ENCODE results near the gene TNNI3K. TPM values are rescaled to one million over a fixed set of nuclear protein-coding genes. Genes with fewer than 3 reads are reported as not detected.

Gene TNNI3K
- polyA plus RNA-seq, 1 donor from 2014 or later: not detected

- Mint-ChIP-seq H3K27ac (no peak overlapping the region), H3K27me3 (no peaks in the 10 kb centered on the region), H3K4me3 (no peak overlapping the region), H3K4me1 (no peaks in the 10 kb centered on the region), H3K9me3 (no peaks in the 10 kb centered on the region), H3K36me3 (no peaks in the 10 kb centered on the region)
Observed at GRCh38 chr1:74534241-74534640, 299.1 kb downstream of the TNNI3K start.

DNA sequence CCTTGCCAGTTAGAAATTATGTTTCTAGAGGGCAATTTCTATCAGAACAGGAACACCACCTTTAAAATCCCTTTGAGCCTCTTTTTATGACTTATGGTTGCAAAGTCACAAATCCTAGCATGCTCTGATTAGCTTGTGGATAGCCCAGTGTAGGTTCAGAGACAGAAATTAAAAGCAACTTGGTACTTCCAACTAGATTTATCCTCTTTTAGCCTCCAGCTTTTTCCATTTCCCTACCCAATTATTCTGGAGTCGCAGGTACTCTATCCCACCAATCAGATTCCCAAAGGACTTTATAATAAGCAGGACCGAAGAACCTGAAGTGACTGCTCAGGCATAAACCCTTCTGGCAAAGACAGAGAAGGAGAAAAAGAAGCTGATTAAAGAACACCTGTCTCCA lies 310.6 kb downstream of the TNNI3K start:
- Mint-ChIP-seq H3K36me3 (no peaks in the 10 kb centered on the region), H3K27me3 (peaks cover 8% of the 10 kb centered on the region), H3K4me1 (no peaks in the 10 kb centered on the region), H3K4me3 (no peak overlapping the region), H3K27ac (no peak overlapping the region), H3K9me3 (no peaks in the 10 kb centered on the region)

DNA sequence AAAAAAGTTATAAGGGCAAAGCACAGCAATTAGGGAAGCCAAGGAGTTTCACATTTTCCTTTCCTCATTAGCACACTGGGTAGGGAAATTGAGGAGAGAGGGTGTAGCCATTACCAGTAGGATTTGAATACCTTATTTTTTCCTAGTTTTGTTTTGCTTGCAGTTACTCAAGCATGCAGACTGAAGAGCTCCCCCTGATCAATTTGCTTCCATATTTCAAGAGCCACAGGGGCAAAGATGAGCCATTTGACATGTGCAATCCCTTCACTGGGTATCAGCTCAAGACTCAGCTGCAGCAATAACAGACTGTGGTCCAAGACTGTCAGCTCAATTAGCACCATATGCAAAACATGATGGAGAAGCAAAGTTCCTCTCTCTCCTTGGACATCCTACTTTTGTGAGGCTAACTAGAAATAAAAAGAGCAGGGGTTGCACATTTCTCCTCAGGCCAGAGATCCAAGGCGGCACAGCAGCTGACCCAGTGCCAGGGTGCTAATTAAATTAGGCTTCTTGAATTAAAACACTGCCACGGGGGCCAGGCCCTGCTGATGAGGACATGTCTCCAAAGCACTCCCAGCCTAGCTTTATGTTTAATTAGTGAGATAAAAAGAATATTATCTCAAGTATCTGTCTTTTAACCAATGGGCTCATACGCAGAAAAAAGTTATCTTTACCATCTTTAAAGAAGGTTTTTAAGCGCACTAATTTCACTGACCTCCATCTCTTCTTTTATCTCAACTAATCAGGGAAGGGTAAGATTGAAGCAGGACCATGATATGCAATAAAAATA lies 314.0 kb downstream of the TNNI3K start:
- H3K27me3 Mint-ChIP-seq: peaks cover 11% of the 10 kb centered on the region
- H3K27ac Mint-ChIP-seq: no peak overlapping the region
- H3K4me3 Mint-ChIP-seq: no peak overlapping the region

DNA sequence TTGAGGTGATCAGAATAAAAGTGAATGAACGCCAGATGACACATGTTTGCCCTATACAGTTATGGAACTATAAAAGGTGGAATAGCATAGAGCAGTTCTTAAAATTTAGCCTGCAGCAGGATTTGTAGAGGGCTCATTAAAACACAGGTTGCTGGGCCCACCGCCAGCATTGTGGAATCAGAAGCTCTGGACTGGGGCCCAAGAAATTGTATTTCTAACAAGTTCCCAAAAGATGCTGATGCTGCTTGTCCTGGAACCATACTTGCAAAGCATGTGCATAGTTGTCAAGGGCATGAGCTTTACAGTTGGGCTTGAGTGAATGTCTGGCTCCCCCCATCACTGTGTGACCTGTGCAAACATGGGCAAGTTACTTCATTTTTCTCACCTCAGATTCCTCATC lies 314.7 kb downstream of the TNNI3K start:
- Mint-ChIP-seq H3K9me3 (peaks cover 0 to 2% (median 0%) of the 10 kb centered on the region in 3 donors), H3K27me3 (peaks cover 7% of the 10 kb centered on the region), H3K36me3 (no peaks in the 10 kb centered on the region), H3K4me1 (no peaks in the 10 kb centered on the region), H3K4me3 (no peak overlapping the region), H3K27ac (no peak overlapping the region)

More for the DNA sequence above, 314.0 kb downstream of the TNNI3K start:
- H3K36me3 Mint-ChIP-seq: no peaks in the 10 kb centered on the region
- no peaks in the 10 kb centered on the region for H3K4me1 Mint-ChIP-seq
- H3K9me3 Mint-ChIP-seq: peaks cover 0 to 2% (median 0%) of the 10 kb centered on the region in 3 donors

GRCh38 chr1:74570797-74571492 lies 335.8 kb downstream of the TNNI3K start:
- Mint-ChIP-seq H3K27ac (no peak overlapping the region), H3K27me3 (peaks cover 2% of the 10 kb centered on the region), H3K4me1 (no peaks in the 10 kb centered on the region), H3K4me3 (no peak overlapping the region), H3K36me3 (no peaks in the 10 kb centered on the region), H3K9me3 (no peaks in the 10 kb centered on the region)

- Mint-ChIP-seq H3K9me3 (no peaks in the 10 kb centered on the region), H3K36me3 (no peaks in the 10 kb centered on the region), H3K27me3 (peaks cover 2% of the 10 kb centered on the region), H3K4me3 (no peak overlapping the region), H3K4me1 (no peaks in the 10 kb centered on the region), H3K27ac (no peak overlapping the region)
Observed at GRCh38 chr1:74571493-74571800, 336.3 kb downstream of the TNNI3K start.

DNA sequence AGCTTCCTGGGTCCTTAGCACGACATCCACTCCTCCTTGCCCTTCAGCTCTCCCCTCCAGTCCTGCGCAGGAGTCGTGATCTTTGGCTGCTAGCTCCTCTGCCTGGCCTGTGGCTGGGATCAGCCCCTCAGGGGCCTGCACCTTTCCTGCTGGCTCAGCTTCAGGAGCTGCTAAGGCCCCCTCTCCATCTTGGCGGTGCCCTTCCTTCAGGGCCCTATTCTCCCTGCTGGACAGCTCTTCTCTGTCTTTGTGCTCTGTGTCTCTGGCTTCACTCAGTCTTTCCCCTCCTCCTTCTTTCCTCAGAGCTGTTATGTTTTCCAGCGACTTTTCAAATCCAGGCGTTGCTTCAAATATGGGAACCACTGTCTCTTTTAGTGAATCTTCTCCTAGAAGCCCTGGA lies 336.7 kb downstream of the TNNI3K start:
- Mint-ChIP-seq H3K27ac (no peak overlapping the region), H3K9me3 (no peaks in the 10 kb centered on the region), H3K4me1 (no peaks in the 10 kb centered on the region), H3K36me3 (no peaks in the 10 kb centered on the region), H3K4me3 (no peak overlapping the region), H3K27me3 (peaks cover 2% of the 10 kb centered on the region)

DNA sequence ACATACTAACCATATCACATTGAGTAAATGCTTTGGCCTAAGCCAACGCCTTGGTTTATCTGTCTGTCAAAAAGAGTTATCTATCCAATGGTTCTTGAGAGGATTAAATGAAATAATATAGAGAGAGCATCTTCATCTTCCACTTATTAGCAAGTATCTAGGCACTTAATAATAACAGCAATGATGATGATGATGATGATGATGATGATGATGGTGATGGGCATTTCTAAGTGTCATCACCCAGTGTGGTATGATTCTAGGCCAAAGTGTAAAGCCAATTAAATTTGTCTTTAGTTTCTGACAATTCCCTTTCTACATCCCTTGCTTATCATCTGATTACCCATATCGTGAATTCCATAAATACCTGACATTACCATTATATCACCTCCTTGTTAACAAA lies 342.9 kb downstream of the TNNI3K start:
- Mint-ChIP-seq H3K36me3 (no peaks in the 10 kb centered on the region), H3K4me3 (no peak overlapping the region), H3K27me3 (peaks cover 2% of the 10 kb centered on the region), H3K9me3 (no peaks in the 10 kb centered on the region), H3K4me1 (peaks cover 0 to 5% (median 5%) of the 10 kb centered on the region in 3 donors), H3K27ac (no peak overlapping the region)

DNA sequence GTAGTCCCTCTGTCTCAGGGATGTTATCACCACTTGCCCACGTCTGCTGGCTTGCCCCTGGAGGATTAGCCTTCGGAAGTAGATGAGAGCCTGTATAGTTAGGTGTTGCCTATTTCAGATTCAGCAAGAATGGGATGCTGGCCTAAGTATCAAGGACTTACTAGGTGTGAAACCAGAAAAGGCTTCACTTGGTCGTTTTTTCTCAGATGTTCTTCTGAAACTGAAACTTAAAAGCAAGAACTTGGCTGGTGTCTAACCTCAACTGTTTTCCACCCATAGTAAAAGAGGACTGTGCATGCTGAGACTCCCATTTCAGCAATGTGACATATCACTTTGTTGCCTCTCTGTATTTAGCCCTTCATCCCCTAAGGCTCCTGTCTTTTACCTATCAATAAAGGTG lies 344.2 kb downstream of the TNNI3K start:
- Mint-ChIP-seq H3K27ac (no peak overlapping the region), H3K4me3 (no peak overlapping the region), H3K9me3 (peaks cover 0 to under 1% (median 0%) of the 10 kb centered on the region in 3 donors), H3K36me3 (no peaks in the 10 kb centered on the region), H3K4me1 (peaks cover 0 to 5% (median 5%) of the 10 kb centered on the region in 3 donors), H3K27me3 (peaks cover 3% of the 10 kb centered on the region)

DNA sequence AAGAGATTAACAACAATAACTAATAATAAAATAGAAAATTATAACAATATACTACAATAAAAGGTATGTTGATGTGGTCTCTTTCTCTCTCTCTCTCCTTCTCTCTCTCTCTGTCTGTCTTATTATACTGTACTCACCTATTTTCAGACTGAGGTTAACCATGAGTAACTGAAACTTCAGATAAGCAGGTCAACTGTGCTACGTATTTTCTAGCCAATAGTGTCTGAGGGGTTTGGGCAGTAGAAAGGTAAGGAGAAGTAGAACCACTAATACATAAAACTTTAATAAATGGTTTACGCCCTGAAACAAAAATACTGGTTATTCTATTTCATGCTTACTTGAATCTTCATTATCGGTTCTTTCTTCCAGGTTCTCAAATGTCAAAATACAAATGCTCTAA lies 348.2 kb downstream of the TNNI3K start:
- H3K27me3 Mint-ChIP-seq: peaks cover 2% of the 10 kb centered on the region
- peaks cover 0 to 2% (median 2%) of the 10 kb centered on the region in 3 donors for H3K9me3 Mint-ChIP-seq
- no peak overlapping the region for H3K4me3 Mint-ChIP-seq
- H3K27ac Mint-ChIP-seq: no peak overlapping the region
- no peaks in the 10 kb centered on the region for H3K36me3 Mint-ChIP-seq
- H3K4me1 Mint-ChIP-seq: peaks cover 0 to 7% (median 5%) of the 10 kb centered on the region in 3 donors

GRCh38 chr1:74584185-74584584 lies 349.0 kb downstream of the TNNI3K start:
- Mint-ChIP-seq H3K4me3 (no peak overlapping the region), H3K27ac (no peak overlapping the region), H3K4me1 (peaks cover 0 to 7% (median 5%) of the 10 kb centered on the region in 3 donors), H3K36me3 (no peaks in the 10 kb centered on the region), H3K9me3 (peaks cover 0 to 2% (median 2%) of the 10 kb centered on the region in 3 donors), H3K27me3 (peaks cover 2% of the 10 kb centered on the region)

DNA sequence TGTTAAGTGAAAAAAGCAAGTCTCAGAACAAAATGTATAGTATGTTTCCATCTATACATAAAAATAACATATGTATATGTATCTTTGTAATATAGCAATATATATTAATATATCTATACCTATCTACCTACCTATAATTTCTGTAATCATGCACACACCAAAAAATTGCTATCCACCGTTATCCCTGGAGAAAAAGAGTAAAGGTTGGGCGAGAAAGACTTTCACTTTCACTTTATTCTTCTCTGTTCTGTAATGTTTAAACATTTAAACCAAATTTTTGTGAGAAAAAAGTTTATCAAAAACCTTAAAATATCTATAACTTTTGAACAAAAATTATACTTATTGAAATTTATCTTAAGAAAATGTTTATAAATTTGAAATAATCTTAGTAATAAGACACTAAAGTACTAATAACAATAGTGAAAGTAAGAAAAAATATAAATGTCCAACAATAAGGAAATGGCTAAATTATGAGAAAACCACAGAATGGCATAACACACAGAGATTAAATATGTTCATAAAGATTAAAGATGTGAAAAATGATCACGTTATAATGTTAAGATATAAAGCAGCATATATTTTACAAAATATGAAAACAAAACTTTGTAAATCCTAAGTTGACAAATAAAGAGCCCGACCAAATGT lies 351.2 kb downstream of the TNNI3K start:
- Mint-ChIP-seq H3K9me3 (peaks cover 0 to 2% (median 2%) of the 10 kb centered on the region in 3 donors), H3K27me3 (peaks cover 4% of the 10 kb centered on the region), H3K4me3 (peak overlapping the region in 3 of 4 donors; percentile 9 to 72 (median 50)), H3K4me1 (peaks cover 0 to 2% (median 0%) of the 10 kb centered on the region in 3 donors), H3K36me3 (peaks cover 2% of the 10 kb centered on the region), H3K27ac (no peak overlapping the region)

GRCh38 chr1:74587888-74588287 lies 352.7 kb downstream of the TNNI3K start:
- Mint-ChIP-seq H3K27me3 (peaks cover 4% of the 10 kb centered on the region), H3K27ac (no peak overlapping the region), H3K36me3 (peaks cover 2% of the 10 kb centered on the region), H3K4me1 (peaks cover 0 to 2% (median 2%) of the 10 kb centered on the region in 3 donors), H3K4me3 (no peak overlapping the region), H3K9me3 (peaks cover 0 to 2% (median 2%) of the 10 kb centered on the region in 3 donors)

GRCh38 chr1:74590288-74590687 lies 355.1 kb downstream of the TNNI3K start:
- H3K4me3 Mint-ChIP-seq: no peak overlapping the region
- H3K4me1 Mint-ChIP-seq: peaks cover 0 to 2% (median 2%) of the 10 kb centered on the region in 3 donors
- peaks cover 0 to 2% (median 0%) of the 10 kb centered on the region in 3 donors for H3K9me3 Mint-ChIP-seq
- peaks cover 2% of the 10 kb centered on the region for H3K36me3 Mint-ChIP-seq
- H3K27me3 Mint-ChIP-seq: peaks cover 2% of the 10 kb centered on the region
- no peak overlapping the region for H3K27ac Mint-ChIP-seq

- no peak overlapping the region for H3K27ac Mint-ChIP-seq
- H3K4me1 Mint-ChIP-seq: peaks cover 0 to 2% (median 0%) of the 10 kb centered on the region in 3 donors
- H3K9me3 Mint-ChIP-seq: no peaks in the 10 kb centered on the region
- peaks cover 4% of the 10 kb centered on the region for H3K36me3 Mint-ChIP-seq
- H3K27me3 Mint-ChIP-seq: peaks cover 5% of the 10 kb centered on the region
- no peak overlapping the region for H3K4me3 Mint-ChIP-seq
Observed at GRCh38 chr1:74591949-74592348, 356.8 kb downstream of the TNNI3K start.
